Glomerular visceral epithelial cell (primary cell): ENCODE results near the gene ATF6B.
"Not testable (repeated sequence)": the region's sequence is repeated elsewhere in the genome, so short reads cannot be mapped to it uniquely, and the experiment has no call there.

Experiments used
- DNase-seq: peaks from one replicate; pipeline ENCODE4 v3.0.0-alpha.2; 2016; ENCODE audit errors: extremely low spot score

ATF6B gene

DNA sequence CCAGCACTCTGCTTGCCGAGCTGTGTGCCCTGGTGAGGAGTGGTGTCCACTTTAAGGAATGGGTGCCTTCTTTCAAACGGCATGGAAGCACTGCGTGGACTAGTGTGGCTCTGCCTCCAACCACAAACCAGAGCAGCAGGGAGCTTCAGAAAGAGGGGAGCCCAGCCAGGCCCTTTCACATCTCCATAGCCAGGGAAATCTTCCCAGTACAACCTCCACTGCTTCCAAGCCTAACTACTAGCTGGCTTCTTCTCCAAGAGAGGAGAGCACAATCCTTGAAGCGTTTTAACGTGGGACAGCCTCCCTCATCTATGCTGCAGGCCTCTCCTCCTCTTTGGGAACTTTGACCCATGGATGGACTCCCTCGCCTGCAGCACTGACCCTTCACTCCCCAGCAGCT, 45.6 kb downstream of the ATF6B start:
- no peak for DNase-seq

DNA sequence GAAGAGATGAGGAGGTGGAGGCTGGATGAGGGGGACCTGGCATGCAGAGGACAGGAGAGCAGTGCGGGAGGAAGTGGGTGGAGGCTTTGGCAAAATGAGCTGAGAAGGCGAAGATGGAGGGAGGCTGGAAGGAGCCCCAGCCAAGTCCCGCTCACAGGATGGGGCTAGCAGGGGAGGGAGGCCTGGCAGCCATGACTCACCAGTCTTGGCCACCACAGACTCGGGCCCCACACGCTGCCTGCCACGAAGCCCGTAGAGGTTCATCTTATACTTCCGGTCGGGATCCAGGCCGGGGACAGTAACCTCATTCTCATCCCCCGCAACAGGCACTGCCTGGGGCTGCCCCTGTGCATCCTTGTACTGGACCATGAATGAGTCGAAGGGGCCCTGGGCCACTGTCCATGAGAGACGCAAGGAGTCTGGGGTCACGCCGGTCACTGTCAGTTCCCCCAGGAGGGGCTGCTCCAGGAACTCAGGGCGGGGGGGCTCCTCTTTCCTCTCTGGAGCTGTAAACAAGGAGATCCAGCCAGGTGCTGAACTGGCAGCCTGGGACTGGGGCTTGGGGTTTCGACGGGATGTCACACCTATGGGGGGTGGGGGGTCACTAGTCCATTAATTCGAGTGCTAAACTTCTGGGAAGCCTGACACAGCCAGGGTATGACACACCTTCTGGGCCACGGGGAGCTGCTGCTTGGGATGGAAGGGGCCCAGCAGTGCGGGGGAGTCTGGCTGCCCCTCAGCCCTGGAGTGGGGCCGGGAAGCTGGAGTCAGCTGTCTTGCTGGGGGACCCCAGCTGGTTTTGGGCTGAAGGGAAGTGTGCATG, 46.7 kb downstream of the ATF6B start:
- DNase-seq: peak; percentile 89

- no peak for DNase-seq
These were observed 48.3 kb downstream of the ATF6B start for GRCh38 chr6:32079566-32080290.

DNA sequence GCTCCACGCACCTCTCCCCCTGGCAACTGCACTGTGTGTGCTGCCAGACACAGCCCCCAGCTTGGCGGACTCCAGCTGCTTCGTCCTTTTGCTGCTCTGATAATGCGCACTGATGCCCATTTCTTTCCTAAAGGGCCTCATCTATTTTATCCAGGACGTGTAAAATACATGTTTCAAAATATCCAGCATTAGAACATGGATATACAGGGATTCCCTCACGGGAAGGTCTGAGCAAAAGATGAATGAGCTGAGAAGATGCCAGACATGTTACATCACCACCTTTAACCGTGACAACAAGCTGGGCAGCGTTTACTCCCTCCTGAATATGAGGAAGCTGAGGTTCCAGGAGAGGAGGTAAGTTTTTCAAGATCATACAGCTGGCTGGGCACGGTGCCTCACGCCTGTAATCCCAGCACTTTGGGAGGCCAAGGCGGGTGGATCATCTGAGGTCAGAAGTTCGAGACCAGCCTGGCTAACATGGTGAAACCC, 51.7 kb downstream of the ATF6B start:
- DNase-seq: peak; percentile 90

DNA sequence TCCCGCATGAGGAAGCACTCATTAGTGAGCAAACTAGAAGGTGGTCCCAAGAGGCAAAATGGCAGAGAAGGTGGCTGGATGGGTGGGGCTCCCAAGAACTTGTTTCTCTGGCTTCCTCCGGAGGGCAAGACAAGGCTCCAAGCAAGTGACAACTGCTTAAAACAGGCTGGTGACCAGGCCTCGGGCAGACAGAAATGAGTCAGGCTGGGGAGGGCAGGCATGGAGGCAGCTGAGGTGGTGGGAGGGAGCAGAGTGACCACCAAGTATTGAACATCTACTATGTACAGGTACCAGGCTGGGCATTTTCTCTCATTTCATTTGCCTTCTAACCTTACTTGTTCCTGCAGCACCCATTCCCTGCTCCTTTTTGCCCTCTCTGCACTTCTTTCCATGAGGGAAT, 52.3 kb downstream of the ATF6B start:
- DNase-seq: peak; percentile 19

DNA sequence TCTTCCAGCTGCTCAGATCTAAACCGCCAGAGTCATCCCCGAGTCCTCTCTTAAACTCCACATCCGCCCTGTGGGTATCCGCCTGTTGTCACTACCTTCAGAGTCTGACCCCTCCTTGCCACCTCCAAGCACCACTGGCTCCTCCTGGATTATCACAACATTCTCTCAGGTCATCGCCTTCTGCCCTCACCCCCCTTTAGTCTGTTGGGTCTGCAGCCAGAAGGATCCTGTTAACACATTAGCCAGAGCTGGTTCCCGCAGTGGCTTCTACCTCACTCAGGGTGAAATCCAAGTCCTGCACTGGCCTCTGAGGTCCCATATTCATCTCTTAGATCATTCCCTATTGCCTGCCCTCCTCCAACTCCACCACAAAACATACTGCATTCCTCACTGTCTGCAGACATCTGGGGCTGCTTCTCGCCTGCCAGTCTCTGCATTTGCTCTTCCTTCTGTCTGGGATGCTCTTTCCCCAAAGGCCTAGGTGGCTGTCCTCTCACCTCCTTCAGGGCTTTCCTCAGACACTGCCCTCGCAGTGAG, 53.0 kb downstream of the ATF6B start:
- DNase-seq: peak; percentile 65

DNA sequence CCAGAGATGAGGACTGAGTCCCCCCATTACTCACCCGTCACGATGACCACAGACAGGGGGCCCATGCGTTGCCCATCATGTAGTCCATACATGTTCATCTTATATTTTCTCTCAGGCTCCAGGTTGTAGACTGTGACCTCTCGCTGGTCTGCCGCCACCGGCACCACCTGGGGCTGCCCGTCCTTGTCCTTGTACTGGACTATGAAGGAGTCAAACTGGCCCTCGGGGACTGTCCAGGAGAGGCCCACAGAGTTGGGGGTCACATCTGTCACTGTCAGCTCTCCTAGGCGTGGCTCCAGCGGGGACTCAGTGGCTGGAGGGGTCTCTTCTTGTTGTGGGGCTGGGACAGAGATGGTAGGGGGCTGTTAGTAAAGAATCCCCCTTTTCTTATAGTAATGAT, 54.4 kb downstream of the ATF6B start:
- DNase-seq: no peak

- no peak for DNase-seq
These were observed 54.9 kb downstream of the ATF6B start for GRCh38 chr6:32073101-32073500.

GRCh38 chr6:32070814-32071543, 57.1 kb downstream of the ATF6B start:
- no peak for DNase-seq

DNA sequence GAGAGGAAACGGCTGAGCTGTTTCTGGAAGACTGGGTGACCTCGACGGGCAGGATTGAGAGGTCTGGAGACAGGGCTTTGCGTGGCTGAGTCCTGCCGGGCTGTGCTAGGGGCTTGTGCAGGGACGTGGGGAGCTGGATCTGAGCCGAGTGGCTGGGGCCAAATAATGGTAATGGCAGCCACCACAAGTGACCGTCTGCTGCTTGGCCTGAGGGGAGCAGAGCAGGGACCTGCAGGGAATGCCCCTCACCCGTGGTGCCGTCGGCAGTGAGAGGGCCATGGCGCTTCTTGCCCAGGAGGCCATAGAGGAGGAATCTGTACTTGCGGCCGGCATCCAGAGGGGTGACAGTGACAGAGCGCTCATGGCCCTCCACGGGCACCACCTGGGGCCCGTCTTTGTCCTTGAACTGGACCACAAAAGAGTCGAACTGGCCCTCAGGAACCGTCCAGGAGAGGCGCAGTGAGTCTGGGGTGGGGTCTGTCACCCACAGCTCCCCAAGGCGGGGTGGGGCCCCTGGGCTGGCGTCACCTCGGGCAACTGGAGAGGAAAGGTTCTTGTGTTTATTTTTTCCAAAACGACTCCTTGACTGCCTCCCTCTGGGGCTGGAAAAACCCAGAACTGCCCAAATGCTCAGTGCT, 58.0 kb downstream of the ATF6B start:
- DNase-seq: no peak

GRCh38 chr6:32069460-32069859, 58.6 kb downstream of the ATF6B start:
- no peak for DNase-seq

DNA sequence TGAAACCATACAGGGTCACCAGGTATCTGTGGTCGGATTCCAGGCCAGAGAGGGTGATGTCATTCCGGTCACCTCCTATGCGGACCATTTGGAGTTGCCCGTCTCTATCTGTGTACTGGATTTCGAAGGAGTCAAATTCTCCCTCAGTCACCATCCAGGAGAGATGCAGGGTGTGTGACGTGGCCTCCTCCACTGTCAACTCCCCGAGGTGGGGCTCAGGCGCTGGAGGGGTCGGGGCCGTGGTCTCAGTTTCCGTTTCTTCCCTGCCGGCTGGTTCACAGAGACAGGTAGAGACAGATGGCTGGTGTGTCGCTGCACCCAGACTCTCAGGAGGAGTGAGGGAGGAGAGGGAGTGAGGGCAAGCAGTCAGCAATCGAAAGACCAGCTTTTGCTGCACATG, 59.2 kb downstream of the ATF6B start:
- DNase-seq: no peak

GRCh38 chr6:32068315-32068714, 59.7 kb downstream of the ATF6B start:
- DNase-seq: not testable (repeated sequence)

- DNase-seq: not testable (repeated sequence)
These were observed 60.5 kb downstream of the ATF6B start for GRCh38 chr6:32067521-32067920.
